CD4-positive, alpha-beta T cell treated with Interleukin-6 for 4 hours (primary cell): ENCODE measurements around the gene DEFB115.
"Not testable (repeated sequence)": the region's sequence is repeated elsewhere in the genome, so short reads cannot be mapped to it uniquely, and the experiment has no call there.

Source experiments
- DNase-seq: peaks from one replicate; pipeline ENCODE4 v3.0.0-alpha.2; 2020; ENCODE audit warnings: mixed read lengths

DEFB115 gene, protein sequence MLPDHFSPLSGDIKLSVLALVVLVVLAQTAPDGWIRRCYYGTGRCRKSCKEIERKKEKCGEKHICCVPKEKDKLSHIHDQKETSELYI

DNA sequence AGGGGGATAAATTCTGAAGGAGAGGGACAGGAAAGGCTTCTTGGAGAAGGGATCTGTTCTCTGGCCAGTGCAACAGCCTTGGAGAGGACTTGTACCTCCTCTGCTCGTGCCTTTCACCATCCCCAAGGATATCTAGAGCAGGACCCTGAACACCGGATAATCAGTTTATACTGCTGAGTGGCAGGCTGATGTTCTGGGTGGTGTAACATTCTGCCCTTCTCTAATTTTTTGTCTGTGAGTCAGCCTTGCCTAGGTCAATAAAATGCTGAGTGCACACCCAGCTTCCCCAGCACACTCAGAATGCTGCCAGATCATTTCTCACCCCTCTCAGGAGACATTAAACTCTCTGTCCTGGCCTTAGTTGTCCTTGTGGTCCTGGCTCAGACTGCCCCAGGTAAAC lies at the start of gene DEFB115:
Gene DEFB115, plus strand, starts transcription at position 301 of the 400 bp plus-strand sequence. Its CDS starts 0 bp downstream, at position 301.
- DNase-seq = no peak

DNA sequence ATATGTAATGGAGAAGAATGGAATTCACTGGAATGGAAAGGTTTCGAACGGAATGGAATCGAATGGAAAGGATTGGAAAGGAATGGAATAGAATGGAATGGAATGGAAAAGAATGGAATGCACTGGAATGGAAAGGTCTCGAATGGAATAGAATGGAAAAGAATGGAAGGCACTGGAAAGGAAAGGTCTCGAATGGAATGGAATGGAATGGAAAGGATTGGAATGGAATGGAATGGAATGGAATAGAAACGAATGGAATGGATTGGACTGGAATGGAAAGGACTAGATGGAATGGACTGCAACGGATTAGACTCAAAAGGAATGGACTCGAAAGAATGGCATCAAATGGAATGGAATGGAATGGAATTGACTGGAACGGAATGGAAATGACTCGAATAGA lies 20.5 kb upstream of the DEFB115 start:
- no peak for DNase-seq

DNA sequence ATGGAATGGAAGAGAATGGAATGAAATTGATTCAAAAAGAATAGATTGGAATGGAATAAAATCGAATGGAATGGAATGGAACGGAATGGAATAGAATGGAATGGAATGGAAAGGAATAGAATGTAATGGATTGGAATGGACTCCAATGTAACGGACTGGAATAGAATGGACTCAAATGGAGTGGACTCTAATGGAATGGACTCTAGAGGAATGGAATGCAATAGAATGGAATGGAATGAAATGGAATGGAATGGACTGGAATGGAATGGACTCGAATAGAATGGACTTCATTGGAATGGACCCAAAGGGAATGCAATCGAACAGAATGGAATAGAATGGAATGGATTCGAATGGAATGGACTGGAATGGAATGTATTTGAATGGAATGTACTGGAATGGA lies 19.7 kb upstream of the DEFB115 start:
- DNase-seq = no peak

GRCh38 chr20:31239139-31239538 lies 18.3 kb upstream of the DEFB115 start:
- DNase-seq = no peak

GRCh38 chr20:31256959-31257358 lies 505 bp upstream of the DEFB115 start:
- DNase-seq = no peak

- DNase-seq = no peak
These were observed 3.0 kb downstream of the DEFB115 start for GRCh38 chr20:31260326-31260932.

GRCh38 chr20:31274441-31274840 lies 17.0 kb downstream of the DEFB115 start:
- DNase-seq = no peak

GRCh38 chr20:31278178-31278577 lies 20.7 kb downstream of the DEFB115 start:
- DNase-seq = no peak

DNA sequence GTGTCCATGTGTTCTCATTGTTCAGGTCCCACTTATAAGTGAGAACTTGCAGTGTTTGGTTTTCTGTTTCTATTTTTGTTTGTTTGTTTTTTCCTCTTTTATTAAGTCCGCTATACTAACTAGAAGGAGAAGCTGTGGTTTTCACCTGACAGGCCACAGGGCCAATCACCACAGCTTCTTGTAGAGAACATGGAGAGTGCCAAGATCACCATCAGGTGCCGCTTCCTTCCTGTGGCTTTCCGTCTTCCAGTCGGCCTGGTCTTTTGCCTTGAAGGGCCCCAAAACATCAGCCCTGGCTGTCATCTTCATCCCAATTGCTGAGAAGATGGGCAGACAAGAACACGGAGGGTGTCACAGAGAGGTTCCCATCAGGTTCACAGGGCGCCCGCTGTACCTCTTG lies 27.5 kb downstream of the DEFB115 start:
- DNase-seq = not testable (repeated sequence)

- no peak for DNase-seq
These were observed 51.2 kb downstream of the DEFB115 start, which contains the start of gene DEFB116 for GRCh38 chr20:31308535-31309162. Gene DEFB116 (minus strand): TSS chr20:31308585. CDS start chr20:31308585, 0 bp downstream.
